Measurements from ENCODE around the gene POU2AF2.
"Not testable (repeated sequence)": the region's sequence is repeated elsewhere in the genome, so short reads cannot be mapped to it uniquely, and the experiment has no call there.

Gene POU2AF2

GRCh38 chr11:111308140-111308539 is 62.6 kb downstream of the POU2AF2 start:
- DNase-seq (ENCODE audit: extremely low spot score) = no peak
- ChIA-PET CTCF (no interaction called here), POLR2A (no interaction called here)
- TF ChIP-seq FOXA1 (IDR thresholded peaks at IDR 0.05) (no peak), PKNOX1 (IDR thresholded peaks at IDR 0.05) (no peak), BHLHE40 (IDR thresholded peaks at IDR 0.05; ENCODE audit: borderline replicate concordance) (no peak), ELF4 (IDR thresholded peaks at IDR 0.05) (no peak), ZNF384 (IDR thresholded peaks at IDR 0.05) (no peak), L3MBTL2 (conservative IDR thresholded peaks at IDR 0.05) (no peak), TARDBP (IDR thresholded peaks at IDR 0.05) (no peak), LEF1 (IDR thresholded peaks at IDR 0.05; ENCODE audit: borderline replicate concordance) (no peak), FOXM1 (IDR thresholded peaks at IDR 0.05; ENCODE audit: borderline replicate concordance) (no peak), ARNT (IDR thresholded peaks at IDR 0.05) (no peak), NFRKB (IDR thresholded peaks at IDR 0.05) (no peak), FOXK2 (IDR thresholded peaks at IDR 0.05) (no peak), CTBP1 (IDR thresholded peaks at IDR 0.05; ENCODE audit: borderline replicate concordance) (no peak), HDGF (IDR thresholded peaks at IDR 0.05; ENCODE audit: borderline replicate concordance) (no peak), SP1 (IDR thresholded peaks at IDR 0.05) (no peak)

GRCh38 chr11:111309215-111309915 is 63.8 kb downstream of the POU2AF2 start:
- TF ChIP-seq HDGF (IDR thresholded peaks at IDR 0.05; ENCODE audit: borderline replicate concordance) (no peak), SUZ12 (IDR thresholded peaks at IDR 0.05) (no peak), ELF4 (IDR thresholded peaks at IDR 0.05) (no peak), FOXA1 (IDR thresholded peaks at IDR 0.05) (no peak), CTBP1 (IDR thresholded peaks at IDR 0.05; ENCODE audit: borderline replicate concordance) (no peak)
- POLR2A ChIA-PET = no interaction called here
- CTCF ChIA-PET = no interaction called here
- DNase-seq (ENCODE audit: extremely low spot score) = no peak

- no peak for TF ChIP-seq ELF4 (IDR thresholded peaks at IDR 0.05)
- no peak for TF ChIP-seq FOXA1 (IDR thresholded peaks at IDR 0.05)
- CTCF ChIA-PET = no interaction called here
- POLR2A ChIA-PET = no interaction called here
- no peak for DNase-seq (ENCODE audit: extremely low spot score)
Measured at GRCh38 chr11:111310088-111310487, 64.6 kb downstream of the POU2AF2 start.

- DNase-seq (ENCODE audit: extremely low spot score) = no peak
- ChIA-PET CTCF (no interaction called here), POLR2A (no interaction called here)
- TF ChIP-seq L3MBTL2 (conservative IDR thresholded peaks at IDR 0.05) (no peak), SUZ12 (IDR thresholded peaks at IDR 0.05) (no peak), SP1 (IDR thresholded peaks at IDR 0.05) (no peak), FOXK2 (IDR thresholded peaks at IDR 0.05) (no peak)
Measured at GRCh38 chr11:111310723-111311122, 65.2 kb downstream of the POU2AF2 start.

- ChIA-PET POLR2A (no interaction called here), CTCF (interaction anchor here (0.6 kb wide), 1 partner anchor 87 kb away, joined by 3 read pairs; no protein-coding TSS in a partner anchor)
- TF ChIP-seq CTBP1 (IDR thresholded peaks at IDR 0.05; ENCODE audit: borderline replicate concordance) (no peak), NFRKB (IDR thresholded peaks at IDR 0.05) (no peak), TARDBP (IDR thresholded peaks at IDR 0.05) (no peak), FOXA1 (IDR thresholded peaks at IDR 0.05) (no peak), HDGF (IDR thresholded peaks at IDR 0.05; ENCODE audit: borderline replicate concordance) (no peak), PKNOX1 (IDR thresholded peaks at IDR 0.05) (no peak), BHLHE40 (IDR thresholded peaks at IDR 0.05; ENCODE audit: borderline replicate concordance) (no peak), LEF1 (IDR thresholded peaks at IDR 0.05; ENCODE audit: borderline replicate concordance) (no peak), ZNF384 (IDR thresholded peaks at IDR 0.05) (no peak), ELF4 (IDR thresholded peaks at IDR 0.05) (no peak), SUZ12 (IDR thresholded peaks at IDR 0.05) (no peak), FOXM1 (IDR thresholded peaks at IDR 0.05; ENCODE audit: borderline replicate concordance) (no peak), SP1 (IDR thresholded peaks at IDR 0.05) (no peak), L3MBTL2 (conservative IDR thresholded peaks at IDR 0.05) (no peak), FOXK2 (IDR thresholded peaks at IDR 0.05) (no peak), ARNT (IDR thresholded peaks at IDR 0.05) (no peak)
- no peak for DNase-seq (ENCODE audit: extremely low spot score)
Measured at GRCh38 chr11:111312076-111312475, 66.6 kb downstream of the POU2AF2 start.

- POLR2A ChIA-PET = no interaction called here
- CTCF ChIA-PET = no interaction called here
- TF ChIP-seq FOXK2 (IDR thresholded peaks at IDR 0.05) (no peak), NFRKB (IDR thresholded peaks at IDR 0.05) (no peak), L3MBTL2 (conservative IDR thresholded peaks at IDR 0.05) (no peak), BHLHE40 (IDR thresholded peaks at IDR 0.05; ENCODE audit: borderline replicate concordance) (no peak), LEF1 (IDR thresholded peaks at IDR 0.05; ENCODE audit: borderline replicate concordance) (no peak), TARDBP (IDR thresholded peaks at IDR 0.05) (no peak), ARNT (IDR thresholded peaks at IDR 0.05) (no peak), CTBP1 (IDR thresholded peaks at IDR 0.05; ENCODE audit: borderline replicate concordance) (no peak), ZNF384 (IDR thresholded peaks at IDR 0.05) (no peak), PKNOX1 (IDR thresholded peaks at IDR 0.05) (no peak), HDGF (IDR thresholded peaks at IDR 0.05; ENCODE audit: borderline replicate concordance) (no peak), SUZ12 (IDR thresholded peaks at IDR 0.05) (no peak), FOXA1 (IDR thresholded peaks at IDR 0.05) (no peak), SP1 (IDR thresholded peaks at IDR 0.05) (no peak), ELF4 (IDR thresholded peaks at IDR 0.05) (no peak), FOXM1 (IDR thresholded peaks at IDR 0.05; ENCODE audit: borderline replicate concordance) (no peak)
- DNase-seq (ENCODE audit: extremely low spot score) = no peak
Measured at GRCh38 chr11:111319296-111319695, 73.8 kb downstream of the POU2AF2 start.

- POLR2A ChIA-PET; CTCF ChIA-PET; DNase-seq (ENCODE audit: extremely low spot score): not testable (repeated sequence)
Measured at GRCh38 chr11:111320199-111320598, 74.7 kb downstream of the POU2AF2 start.
